OCI-LY3 (cell line): Measurements from ENCODE around the gene SBNO2.

Experiments
- EZH2phosphoT487 ChIP-seq: fragments of 200-600 bp; shearing (Covaris generic); IDR thresholded peaks from 2 replicates; pipeline ENCODE4 v1.6.1; 2018; ENCODE audit warnings: antibody characterized with exemption, mixed run types, low read depth
- TF ChIP-seq, protein P1 (sequence below): fragments of 200-600, 300-600 bp; sonication (generic); IDR thresholded peaks from 2 replicates; pipeline ENCODE4 v1.5.1; 2014; ENCODE audit warnings: antibody characterized with exemption, low read length, low read depth

DNA sequence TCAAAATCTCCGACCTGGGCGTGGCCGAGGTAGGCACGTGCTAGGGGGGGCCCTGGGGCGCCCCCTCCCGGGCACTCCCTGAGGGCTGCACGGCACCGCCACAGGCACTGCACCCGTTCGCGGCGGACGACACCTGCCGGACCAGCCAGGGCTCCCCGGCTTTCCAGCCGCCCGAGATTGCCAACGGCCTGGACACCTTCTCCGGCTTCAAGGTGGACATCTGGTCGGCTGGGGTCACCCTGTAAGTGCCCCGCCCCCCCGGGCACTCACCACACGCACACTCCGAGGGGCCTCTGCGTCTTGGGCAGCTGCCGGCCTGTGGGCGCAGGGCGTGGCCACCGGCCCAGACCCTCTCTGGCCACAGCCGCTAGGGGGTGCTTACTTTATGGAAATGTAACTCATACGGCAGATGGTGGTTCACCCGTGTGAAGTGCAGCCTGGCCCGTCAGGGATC lies 46.4 kb upstream of the SBNO2 start:
- TF ChIP-seq, protein P1, sequence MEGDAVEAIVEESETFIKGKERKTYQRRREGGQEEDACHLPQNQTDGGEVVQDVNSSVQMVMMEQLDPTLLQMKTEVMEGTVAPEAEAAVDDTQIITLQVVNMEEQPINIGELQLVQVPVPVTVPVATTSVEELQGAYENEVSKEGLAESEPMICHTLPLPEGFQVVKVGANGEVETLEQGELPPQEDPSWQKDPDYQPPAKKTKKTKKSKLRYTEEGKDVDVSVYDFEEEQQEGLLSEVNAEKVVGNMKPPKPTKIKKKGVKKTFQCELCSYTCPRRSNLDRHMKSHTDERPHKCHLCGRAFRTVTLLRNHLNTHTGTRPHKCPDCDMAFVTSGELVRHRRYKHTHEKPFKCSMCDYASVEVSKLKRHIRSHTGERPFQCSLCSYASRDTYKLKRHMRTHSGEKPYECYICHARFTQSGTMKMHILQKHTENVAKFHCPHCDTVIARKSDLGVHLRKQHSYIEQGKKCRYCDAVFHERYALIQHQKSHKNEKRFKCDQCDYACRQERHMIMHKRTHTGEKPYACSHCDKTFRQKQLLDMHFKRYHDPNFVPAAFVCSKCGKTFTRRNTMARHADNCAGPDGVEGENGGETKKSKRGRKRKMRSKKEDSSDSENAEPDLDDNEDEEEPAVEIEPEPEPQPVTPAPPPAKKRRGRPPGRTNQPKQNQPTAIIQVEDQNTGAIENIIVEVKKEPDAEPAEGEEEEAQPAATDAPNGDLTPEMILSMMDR, result peak; percentile 60
- no peak for TF ChIP-seq EZH2phosphoT487
